T follicular helper cell (primary cell): ENCODE measurements around the gene HOXA6.

Source experiments
- DNase-seq: peaks from one replicate; pipeline ENCODE4 v3.0.0-alpha.2; 2020; ENCODE audit warnings: low read depth
- total RNA-seq, 2 experiments: gene quantifications; one replicate each; lab custom pipeline; 2026; lab: John Stamatoyannopoulos, UW

The HOXA6 gene
- total RNA-seq: 0 reads per million in 2 experiments

DNA sequence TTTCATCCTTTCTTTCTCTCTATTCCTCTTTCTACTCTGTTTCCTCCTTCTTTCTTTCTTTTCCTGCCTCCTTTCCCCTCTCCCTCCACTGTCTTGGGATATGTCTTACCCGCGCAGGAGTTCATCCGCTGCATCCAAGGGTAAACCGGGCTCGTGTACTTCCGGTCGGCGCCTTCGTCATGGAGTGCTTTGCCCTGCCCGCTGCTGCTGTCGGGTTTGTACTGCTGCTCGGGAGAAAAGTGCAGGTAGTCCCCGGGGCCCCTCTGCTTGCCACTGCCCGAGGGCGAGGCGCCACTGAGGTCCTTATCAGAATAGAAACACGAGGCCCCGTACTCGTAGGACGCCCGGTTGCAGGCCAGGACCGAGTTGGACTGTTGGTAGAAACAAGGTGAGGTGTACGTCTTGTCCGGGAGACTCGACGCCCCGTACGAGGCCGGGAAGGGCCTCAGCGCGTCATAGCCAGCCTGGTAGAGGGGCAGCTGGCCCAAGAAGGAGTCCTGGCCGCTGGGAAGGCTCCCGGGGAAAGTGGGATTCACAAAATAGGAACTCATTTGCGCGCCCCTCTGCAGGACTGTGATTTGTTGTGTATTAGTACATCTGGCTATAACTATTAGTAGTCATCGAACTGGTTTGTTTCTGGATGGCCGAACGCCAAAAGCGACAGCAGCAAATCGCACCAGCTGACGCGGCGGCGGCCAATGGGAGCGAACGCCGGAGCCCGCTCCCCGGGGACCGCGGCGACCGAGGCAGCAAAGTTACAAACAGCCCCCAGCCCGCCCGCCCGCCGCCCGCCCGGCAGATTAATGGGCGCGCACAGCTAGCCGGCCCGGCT lies at the start of gene HOXA6:
Gene HOXA6 (minus strand): TSS at position 576 of the 832 bp plus-strand sequence. CDS start 25 bp downstream, at position 551.
- no peak for DNase-seq

DNA sequence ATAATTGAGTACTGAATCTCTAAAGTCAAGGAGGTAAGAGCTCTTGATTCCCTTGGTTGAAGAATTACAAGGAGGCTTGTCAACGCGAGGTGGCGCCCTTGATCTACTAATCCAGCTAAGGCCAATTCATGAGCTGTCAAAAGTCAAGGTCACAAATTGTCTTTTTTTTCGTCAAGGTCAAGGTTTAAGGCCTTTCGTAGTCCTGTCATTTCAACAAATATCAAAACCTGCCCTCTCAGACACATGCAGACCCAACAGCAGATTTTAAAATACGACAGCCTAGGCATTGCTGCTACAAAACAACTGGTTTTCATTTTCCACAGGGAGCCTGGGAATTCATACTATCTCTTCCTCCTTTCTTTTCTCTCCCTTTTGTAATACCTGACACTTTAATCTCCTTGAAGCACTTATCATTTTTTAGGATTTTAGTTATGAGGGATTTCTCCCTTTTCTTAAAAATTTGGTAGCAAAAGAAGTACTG lies 48.8 kb upstream of the HOXA6 start:
- peak; percentile 78 for DNase-seq

GRCh38 chr7:27194686-27195379 lies 47.3 kb upstream of the HOXA6 start:
- DNase-seq: no peak

GRCh38 chr7:27194002-27194352 lies 46.4 kb upstream of the HOXA6 start:
- DNase-seq: no peak

GRCh38 chr7:27193335-27194001 lies 45.9 kb upstream of the HOXA6 start:
- DNase-seq: no peak

- DNase-seq: no peak
Measured at GRCh38 chr7:27192546-27193334, 45.2 kb upstream of the HOXA6 start.

DNA sequence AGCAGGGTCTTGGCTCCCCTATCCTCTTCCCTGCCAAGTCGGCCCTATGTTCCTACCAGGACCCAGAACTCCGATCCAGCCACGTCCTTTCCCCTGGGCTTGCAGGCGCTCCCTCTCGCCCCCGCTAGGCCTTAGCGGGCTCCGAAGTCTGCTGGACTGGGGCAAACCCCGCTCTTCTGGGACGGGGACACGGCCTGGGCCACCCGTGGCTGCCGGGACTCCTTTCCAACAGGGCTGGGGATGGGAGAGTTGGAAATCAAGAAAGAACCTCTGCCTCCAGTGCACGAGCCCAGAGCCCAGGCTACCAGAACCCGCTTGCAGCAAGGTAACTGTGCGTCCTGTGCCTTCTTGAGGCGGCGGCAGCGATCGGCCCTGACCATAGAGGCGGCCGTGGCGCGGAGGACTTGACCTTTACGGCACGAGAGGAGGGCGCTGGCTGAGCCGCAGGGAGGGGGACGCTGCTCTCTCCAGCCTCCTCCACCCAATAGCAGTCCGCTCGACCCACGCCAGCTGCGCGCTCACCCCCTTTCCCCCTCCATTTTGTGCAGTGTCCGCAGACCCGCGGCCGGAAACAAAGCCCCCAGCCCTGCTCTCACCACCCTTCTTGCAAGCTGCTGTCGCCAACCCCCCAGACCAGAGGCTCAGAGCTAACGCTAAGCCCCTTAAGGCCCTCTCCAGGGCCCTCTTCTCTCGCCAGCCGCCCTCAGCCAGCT lies 44.4 kb upstream of the HOXA6 start:
- DNase-seq: no peak

GRCh38 chr7:27191161-27191731 lies 43.7 kb upstream of the HOXA6 start:
- DNase-seq: no peak

- no peak for DNase-seq
Measured at GRCh38 chr7:27189997-27190748, 42.6 kb upstream of the HOXA6 start.

- DNase-seq: no peak
Measured at GRCh38 chr7:27189295-27189996, 41.9 kb upstream of the HOXA6 start.

GRCh38 chr7:27188386-27189294 lies 41.1 kb upstream of the HOXA6 start:
- no peak for DNase-seq

DNA sequence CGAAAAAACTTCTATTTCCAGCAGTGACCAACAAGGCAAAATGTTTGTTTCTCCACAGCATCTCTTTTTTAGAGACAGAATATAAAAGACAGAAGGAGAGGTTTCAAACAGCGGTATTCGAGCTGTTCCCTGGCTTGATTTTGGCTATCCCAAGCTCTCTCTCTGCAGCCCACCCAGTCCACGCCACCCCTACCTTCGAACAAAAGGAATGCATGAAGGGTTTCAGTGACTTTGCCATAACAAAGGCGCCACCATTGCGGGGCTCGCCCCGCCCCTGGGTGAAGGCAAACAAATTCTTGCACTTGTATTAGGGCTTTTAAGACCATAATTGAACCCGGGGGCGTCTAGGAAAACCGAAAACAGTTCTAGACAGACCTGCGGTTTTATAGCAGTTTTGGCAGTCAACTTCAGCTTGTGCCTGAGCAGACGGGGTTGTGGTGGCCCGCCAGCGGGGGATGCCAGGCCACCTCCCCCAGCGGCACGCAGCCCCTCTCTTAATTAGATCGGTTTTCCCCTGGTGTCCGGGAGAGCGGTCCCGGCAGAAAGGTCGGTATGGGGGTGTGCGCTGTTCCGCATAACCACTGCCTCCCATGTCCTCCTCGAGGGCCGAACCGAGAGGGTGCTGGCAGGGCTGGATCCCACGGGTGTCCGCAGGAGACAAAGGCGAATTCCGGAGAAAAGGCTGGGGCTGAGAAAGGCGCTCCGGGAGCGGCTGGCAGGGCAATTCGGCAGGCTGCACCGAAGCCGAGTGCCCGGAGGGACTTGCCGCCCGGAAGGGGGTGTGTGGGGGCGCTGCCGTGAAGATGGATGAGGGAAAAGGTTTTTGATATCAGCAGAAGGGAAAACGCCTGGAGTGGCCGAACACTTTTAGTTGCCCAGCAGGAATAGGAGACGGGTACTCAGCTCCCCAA lies 40.2 kb upstream of the HOXA6 start:
- DNase-seq: no peak

- DNase-seq: no peak
Measured at GRCh38 chr7:27186668-27187474, 39.3 kb upstream of the HOXA6 start.

DNA sequence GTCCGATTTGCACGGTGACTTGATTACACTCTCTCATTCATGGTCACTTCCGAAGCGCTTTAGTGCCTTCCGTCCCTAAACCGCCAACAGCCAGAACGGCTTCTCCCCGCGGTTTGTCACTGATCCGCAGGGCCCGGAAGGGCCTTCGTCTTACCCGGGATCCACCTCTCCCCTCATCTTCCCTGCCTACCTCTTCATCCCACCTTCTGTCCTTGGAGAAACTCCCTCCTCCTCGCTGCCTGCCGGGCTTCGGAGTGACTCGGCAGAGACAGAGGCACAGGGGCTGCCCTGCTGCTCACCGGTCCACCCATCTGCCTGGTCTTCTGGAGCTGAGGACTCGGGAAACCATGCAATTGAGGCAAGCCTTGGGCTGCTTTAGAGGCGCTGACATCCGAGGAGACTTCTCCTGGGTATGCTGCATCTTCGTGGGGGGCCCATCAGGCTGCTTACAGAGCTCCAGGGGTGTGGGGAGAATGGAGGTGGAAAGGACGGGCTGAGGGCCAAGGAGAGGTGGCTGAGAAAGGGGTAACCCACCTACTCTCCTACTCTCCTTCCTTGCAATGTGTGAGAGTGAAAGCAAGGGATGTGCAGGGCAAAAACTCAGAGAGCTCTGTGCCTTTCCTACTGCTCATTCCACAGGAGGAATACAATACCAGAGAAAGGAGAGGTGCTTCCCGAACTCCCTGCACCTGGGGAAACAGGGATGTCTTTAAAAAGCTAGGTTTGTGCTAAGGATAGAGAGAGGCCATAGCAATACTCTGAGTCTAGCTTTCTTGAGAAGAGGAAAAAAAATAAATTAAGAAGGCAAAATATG lies 38.5 kb upstream of the HOXA6 start:
- DNase-seq: no peak
